Spinal cord (tissue), 10 donors: ENCODE data around the gene EEF1AKMT3. TPM values are rescaled to one million over a fixed set of nuclear protein-coding genes. Genes with fewer than 3 reads are reported as not detected.

Experiments used
- DNase-seq, 6 donors: peaks; one replicate each; pipeline versions ENCODE4 v3.0.0 to v3.0.0-alpha.2; 2013 to 2015; ENCODE audit warnings: low spot score in 6 of 6, low read depth in 4 of 6
- H3K27ac ChIP-seq: one replicate; pipeline ENCODE4 v1.5.1; 2013; ENCODE audit warnings: low read depth, low read length, control low read depth
- H3K27me3 ChIP-seq: one replicate; pipeline ENCODE4 v1.6.1; 2013; ENCODE audit warnings: low read length; ENCODE audit not compliant: control insufficient read depth, insufficient read depth
- H3K36me3 ChIP-seq: one replicate; pipeline ENCODE4 v1.6.1; 2013; ENCODE audit warnings: low read length; ENCODE audit not compliant: control insufficient read depth, insufficient read depth
- H3K4me1 ChIP-seq: one replicate; pipeline ENCODE4 v1.6.1; 2013; ENCODE audit warnings: low read length; ENCODE audit not compliant: control insufficient read depth, insufficient read depth
- H3K4me3 ChIP-seq: one replicate; pipeline ENCODE4 v1.5.1; 2013; ENCODE audit warnings: low read depth, low read length, control low read depth
- H3K9me3 ChIP-seq: one replicate; pipeline ENCODE4 v1.6.1; 2013; ENCODE audit warnings: low read length; ENCODE audit not compliant: control insufficient read depth, insufficient read depth
- WGBS: methylation state at CpG from one replicate; pipeline ENCODE4 v1.1.5; 2013; ENCODE audit warnings: missing lambda C conversion rate; ENCODE audit not compliant: insufficient coverage; 5-methylcytosine and 5-hydroxymethylcytosine counted together
- polyA plus RNA-seq, 2 donors: library from polyadenylated mRNA; unstranded; fragments of 120-200 nt; gene quantifications; one replicate each; pipeline ENCODE4 v1.2.1, GENCODE V29; 2013; ENCODE audit not compliant: insufficient read length in 2 of 2
- total RNA-seq, 2 donors: library from RNA; depleted of rRNA in 1 of 2; stranded (reverse); fragments of 120-200 nt in 1 of 2; fragments of >200 nt in 1 of 2; gene quantifications; one replicate each; pipeline versions ENCODE4 v1.2.3 to v1.2.4, GENCODE V29; 2013 to 2014
- donor health status: healthy.

The EEF1AKMT3 gene
- total and polyA plus RNA-seq, 4 donors: 4.7 to 6.1 (median 5.7) TPM

DNA sequence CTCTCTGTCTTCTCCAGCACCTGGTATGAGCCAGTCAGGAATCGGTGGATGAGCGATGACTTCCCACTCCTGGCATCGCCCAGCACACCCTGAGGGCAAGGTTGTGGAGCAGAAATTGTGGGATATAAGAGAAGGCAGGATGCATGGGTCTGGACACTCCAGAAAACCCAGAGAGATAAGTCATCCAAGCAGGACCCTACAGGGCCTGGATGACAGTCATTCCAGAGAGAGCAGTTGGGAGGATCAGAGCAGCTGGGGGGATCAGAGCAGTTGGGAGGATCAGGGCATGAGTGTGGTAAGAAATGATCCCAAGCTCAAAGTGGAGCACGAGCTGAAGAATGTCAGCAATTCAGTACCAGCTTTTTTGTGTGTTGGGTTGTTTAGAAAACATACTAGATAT is 37.8 kb upstream of the EEF1AKMT3 start:
- Histone ChIP-seq H3K27me3 (peaks cover 65% of the 10 kb centered on the region), H3K4me3 (no peak overlapping the region), H3K27ac (no peak overlapping the region), H3K4me1 (peaks cover 37% of the 10 kb centered on the region), H3K9me3 (no peaks in the 10 kb centered on the region), H3K36me3 (peaks cover 46% of the 10 kb centered on the region)
- DNase-seq: no peak
- WGBS: 88% methylated on average over 2 of the region's 4 CpGs

DNA sequence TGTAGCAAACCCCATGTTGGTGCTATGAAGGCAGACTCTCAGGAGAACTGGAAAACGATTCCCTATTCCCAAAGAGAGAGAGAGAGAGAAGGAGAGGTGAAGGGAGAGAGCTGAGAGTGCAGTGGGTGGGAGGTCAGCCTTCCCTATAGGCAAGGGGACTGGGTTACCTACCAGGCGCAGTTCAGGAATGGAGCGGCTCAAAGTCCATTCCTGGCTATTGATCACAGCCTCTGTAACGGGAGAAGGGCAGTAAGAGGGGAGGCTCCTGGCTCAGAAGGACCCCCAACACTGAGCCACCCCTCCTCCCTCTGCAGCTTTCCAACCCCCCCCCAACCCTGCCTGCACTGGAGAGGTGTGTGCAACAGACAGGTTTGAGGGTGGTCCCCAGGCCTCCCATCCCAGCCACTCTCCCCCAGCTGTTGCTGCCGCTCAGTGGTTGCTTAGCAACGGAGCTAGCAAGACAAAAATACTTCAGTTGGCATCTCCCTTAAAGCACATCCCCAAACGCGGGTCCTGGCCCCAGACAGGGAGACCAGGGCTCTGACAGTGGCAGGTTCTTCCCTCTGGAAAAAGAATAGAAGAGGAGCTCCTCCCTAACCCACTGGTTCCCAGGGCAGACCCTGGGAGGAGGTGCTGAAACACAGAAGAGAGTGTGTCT is 37.1 kb upstream of the EEF1AKMT3 start:
- H3K4me3 ChIP-seq: peak overlapping the region; percentile 11
- peaks cover 43% of the 10 kb centered on the region for H3K36me3 ChIP-seq
- peaks cover 44% of the 10 kb centered on the region for H3K4me1 ChIP-seq
- DNase-seq: peak in 2 of 6 donors; percentile 66 to 82
- H3K9me3 ChIP-seq: no peaks in the 10 kb centered on the region
- no peak overlapping the region for H3K27ac ChIP-seq
- peaks cover 72% of the 10 kb centered on the region for H3K27me3 ChIP-seq
- WGBS: no CpG with 5 or more reads among the region's 8 CpGs

DNA sequence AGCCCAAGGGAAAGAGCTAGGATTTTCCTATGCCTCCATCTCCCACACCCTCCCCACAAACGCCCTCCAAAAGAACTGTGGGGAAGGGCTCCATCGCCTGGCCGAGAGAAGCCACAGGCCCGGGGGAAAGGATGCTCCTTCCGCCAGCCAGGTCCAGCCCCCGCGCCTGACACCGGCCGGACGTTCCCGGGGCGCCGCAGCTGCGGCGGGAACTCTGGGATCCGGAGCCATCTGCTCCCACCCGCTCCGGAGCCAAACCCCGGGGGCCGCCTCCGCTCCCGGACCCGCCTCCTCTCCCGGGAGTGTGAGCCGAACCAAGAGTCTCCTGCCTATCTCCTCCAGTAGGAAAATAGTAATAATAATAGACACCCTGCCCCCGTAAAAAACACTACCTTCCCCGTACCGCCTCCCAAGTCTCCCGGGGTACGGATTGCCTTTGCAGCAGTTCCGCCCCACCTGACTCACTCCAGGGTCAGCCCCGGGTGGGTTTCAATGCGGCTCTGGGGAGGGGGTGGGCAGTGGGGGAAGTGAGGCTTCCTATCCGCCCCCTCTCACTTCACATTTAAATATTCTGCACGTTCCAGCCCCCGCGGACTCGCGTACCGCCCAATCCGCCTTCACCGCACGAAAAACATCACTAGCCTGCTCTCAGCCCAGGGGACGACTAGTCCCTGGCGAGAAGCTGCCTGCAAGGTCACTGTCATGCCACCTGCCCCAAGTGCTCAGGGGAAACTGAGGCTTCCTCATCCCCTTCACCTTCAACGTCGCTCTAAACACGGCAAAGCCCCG is 36.3 kb upstream of the EEF1AKMT3 start:
- Histone ChIP-seq H3K27ac (no peak overlapping the region), H3K27me3 (peaks cover 80% of the 10 kb centered on the region), H3K4me1 (peaks cover 47% of the 10 kb centered on the region), H3K4me3 (peak overlapping the region; percentile 11), H3K36me3 (peaks cover 35% of the 10 kb centered on the region), H3K9me3 (no peaks in the 10 kb centered on the region)
- WGBS: 4% methylated on average over 33 of the region's 49 CpGs
- peak in 2 of 6 donors; percentile 67 to 68 for DNase-seq

DNA sequence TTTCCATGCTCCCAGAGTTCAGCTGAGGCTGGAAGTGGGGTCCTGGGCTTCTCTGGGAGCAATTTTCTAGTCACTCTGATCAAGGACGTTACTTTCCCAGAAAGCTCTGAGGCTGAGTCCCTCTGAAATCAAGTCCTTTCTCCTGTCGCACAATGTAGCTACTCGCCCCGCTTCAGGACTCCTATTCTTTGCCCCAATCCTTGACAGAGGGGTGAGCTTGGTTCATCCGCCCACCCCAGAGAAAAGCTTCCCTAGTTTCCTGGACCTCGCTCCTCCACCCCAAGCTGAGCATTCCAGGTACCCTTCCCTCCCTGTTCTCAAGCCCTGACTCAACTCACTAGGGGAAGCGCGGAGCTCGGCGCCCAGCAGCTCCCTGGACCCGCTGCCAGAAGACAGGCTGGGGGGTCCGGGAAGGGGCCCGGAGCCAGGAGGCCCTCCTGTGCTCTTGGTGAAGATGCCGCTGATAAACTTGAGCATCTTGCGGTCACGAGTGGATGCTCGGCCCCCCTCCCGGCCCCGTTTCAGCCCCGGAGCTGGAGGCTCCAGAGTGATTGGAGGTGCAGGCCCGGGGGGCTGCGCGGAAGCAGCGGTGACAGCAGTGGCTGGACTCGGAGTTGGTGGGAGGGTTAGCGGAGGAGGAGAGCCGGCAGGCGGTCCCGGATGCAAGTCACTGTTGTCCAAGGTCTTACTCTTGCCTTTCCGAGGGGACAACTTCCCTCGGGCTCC is 35.5 kb upstream of the EEF1AKMT3 start:
- Histone ChIP-seq H3K9me3 (no peaks in the 10 kb centered on the region), H3K4me3 (peak overlapping the region; percentile 13), H3K4me1 (peaks cover 47% of the 10 kb centered on the region), H3K27ac (no peak overlapping the region), H3K27me3 (peaks cover 83% of the 10 kb centered on the region), H3K36me3 (peaks cover 28% of the 10 kb centered on the region)
- DNase-seq: peak in 1 of 6 donors; percentile 21
- WGBS: 6% methylated on average over 31 of the region's 31 CpGs

DNA sequence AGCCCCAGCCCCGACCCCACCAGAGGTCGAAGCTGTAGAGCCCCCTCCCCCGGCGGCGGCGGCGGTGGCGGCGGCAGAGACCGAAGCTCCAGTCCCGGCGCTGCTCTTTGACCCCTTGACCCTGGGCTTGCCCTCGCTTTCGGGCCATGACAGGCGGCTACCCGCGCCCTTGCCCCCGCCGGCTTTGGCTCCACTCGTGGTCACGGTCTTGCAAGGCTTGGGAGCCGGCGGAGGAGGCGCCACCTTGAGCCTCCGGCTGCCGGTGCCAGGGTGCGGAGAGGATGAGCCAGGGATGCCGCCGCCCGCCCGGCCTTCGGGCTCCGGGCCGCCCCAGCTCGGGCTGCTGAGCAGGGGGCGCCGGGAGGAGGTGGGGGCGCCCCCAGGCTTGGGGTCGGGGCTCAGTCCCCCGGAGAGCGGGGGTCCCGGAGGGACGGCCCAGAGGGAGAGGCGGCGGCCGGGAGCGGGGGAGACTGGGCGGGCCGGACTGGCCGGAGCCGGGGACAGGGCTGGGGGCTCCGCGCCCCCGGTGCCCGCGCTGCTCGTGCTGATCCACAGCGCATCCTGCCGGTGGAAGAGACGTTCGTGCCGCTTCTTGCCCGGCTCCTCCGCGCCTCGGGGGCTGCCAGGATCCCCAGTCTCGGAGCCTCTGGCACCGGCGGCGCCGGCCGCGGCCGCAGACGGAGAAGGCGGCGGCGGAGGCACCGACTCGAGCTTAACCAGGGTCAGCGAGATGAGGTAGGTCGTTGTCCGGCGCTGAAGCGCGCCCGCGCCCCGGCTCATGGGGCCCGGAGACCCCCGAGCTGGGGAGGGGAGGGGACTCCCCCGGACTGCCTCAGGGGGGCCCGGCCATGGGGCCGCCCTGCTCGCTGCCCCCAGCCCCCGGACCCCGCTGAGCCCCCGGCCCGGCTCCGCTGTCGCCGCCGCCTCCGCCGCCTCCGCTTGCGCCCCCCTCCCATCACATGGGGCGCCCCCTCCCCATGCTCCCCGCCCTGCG is 34.6 kb upstream of the EEF1AKMT3 start:
- peaks cover 22% of the 10 kb centered on the region for H3K36me3 ChIP-seq
- H3K9me3 ChIP-seq: no peaks in the 10 kb centered on the region
- peak in 2 of 6 donors; percentile 76 to 80 for DNase-seq
- WGBS: 2% methylated on average over 95 of the region's 110 CpGs
- H3K27ac ChIP-seq: no peak overlapping the region
- H3K4me1 ChIP-seq: peaks cover 47% of the 10 kb centered on the region
- peak overlapping the region; percentile 48 for H3K4me3 ChIP-seq
- H3K27me3 ChIP-seq: peaks cover 82% of the 10 kb centered on the region

DNA sequence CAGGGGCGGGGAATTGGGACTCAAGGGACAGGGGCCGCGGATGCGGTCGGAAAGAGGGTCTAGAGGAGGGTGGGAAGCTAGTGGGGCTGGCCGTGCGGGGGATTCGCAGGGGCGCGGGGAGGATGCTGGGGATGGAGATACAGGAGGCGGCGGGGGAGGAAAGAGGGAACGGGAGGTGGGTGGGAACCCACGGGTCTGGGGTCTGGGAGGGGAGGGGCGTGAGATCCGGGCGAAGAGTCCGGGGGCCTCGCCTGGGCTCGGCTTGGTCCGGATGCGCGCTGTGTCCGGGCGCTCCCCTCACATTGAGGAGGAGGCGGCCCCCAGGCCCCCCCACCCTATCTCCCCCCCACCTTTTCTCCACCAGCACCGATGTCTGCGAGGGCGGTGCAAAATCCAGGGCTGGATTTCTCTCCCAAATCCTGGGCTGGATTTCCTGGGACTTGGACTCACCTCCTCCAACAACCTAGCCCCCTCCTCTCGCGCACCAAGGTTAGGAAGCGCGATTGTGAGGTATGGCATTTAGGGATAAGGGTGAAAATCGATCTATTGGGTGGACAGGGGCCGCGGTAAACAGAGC is 33.7 kb upstream of the EEF1AKMT3 start, which contains the start of gene AGAP2:
Gene AGAP2 (minus strand): TSS at position 82 of the 577 bp plus-strand sequence. CDS start 496 bp downstream, outside the sequence.
- H3K27ac ChIP-seq: no peak within 1 kb of the TSS
- peaks cover 13% of the 10 kb centered on the region for H3K36me3 ChIP-seq
- no peaks in the 10 kb centered on the region for H3K9me3 ChIP-seq
- peaks cover 47% of the 10 kb centered on the region for H3K4me1 ChIP-seq
- peaks cover 73% of the 10 kb centered on the region for H3K27me3 ChIP-seq
- DNase-seq: peak in 4 of 6 donors; percentile 77 to 96 (median 88)
- H3K4me3 ChIP-seq: peak within 1 kb of the TSS; percentile 48
- WGBS: 0% methylated on average over 16 of the region's 36 CpGs

DNA sequence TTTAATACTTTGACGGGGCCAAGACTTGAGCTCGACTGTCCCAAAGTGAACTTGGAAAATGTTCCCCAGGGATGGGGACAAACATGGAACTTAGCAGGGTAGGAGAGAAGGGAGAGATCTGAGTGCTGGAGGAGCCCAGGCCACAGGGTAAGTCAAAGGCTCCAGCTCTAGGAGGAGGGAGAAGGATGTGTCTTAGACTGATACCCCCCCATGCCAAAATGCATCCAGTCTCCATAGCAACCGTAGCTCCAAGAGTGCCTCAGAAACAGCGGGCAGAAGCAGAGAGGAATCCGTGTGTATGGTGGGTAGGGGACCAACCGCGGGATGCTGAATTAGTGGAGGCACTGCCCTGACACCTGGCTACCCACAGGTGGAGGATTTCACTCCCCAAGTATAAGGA is 33.0 kb upstream of the EEF1AKMT3 start:
- Histone ChIP-seq H3K9me3 (no peaks in the 10 kb centered on the region), H3K27me3 (peaks cover 67% of the 10 kb centered on the region), H3K4me3 (peak overlapping the region; percentile 48), H3K27ac (no peak overlapping the region), H3K4me1 (peaks cover 51% of the 10 kb centered on the region), H3K36me3 (peaks cover 7% of the 10 kb centered on the region)
- peak in 1 of 6 donors; percentile 42 for DNase-seq
- 6% methylated on average over 3 of the region's 7 CpGs for WGBS

DNA sequence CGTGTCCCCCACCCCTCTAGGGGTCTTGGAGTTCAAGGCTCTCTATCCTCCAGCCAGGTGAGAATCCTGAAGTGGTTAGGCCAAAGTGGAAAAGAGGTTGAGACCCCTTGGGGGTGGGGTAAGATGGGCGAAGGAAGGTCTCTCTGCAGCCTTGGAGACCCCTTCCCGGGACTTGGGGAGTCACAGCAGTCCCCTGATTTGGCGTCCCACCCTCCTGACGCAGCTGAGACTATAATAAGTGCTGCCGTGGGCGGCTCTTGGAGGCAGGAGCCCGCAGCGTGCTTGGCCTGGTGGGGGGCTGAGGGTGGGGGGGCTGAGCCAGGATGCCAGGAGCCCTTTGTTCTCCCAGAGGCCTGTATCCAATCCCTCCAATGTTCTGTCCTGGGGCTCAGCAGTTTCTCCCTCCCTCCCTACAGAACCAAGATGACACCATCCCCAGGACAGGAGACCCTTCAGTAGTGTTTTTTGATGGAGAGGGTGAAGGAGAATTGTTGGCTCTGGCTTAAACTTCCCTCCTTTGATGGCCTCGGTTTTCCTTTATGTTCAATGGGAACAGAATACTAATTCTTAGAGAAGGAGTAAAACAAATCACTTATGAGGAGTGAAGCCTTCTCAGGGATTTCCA is 32.4 kb upstream of the EEF1AKMT3 start:
- no peak for DNase-seq
- Histone ChIP-seq H3K9me3 (no peaks in the 10 kb centered on the region), H3K27me3 (peaks cover 61% of the 10 kb centered on the region), H3K4me3 (no peak overlapping the region), H3K4me1 (peaks cover 54% of the 10 kb centered on the region), H3K36me3 (peaks cover 5% of the 10 kb centered on the region), H3K27ac (no peak overlapping the region)
- WGBS: 28% methylated on average over 2 of the region's 10 CpGs
